ENCODE measurements around the gene SPECC1. TPM values are rescaled to one million over a fixed set of nuclear protein-coding genes. Genes with fewer than 3 reads are reported as not detected.
"Not testable (repeated sequence)": the region's sequence is repeated elsewhere in the genome, so short reads cannot be mapped to it uniquely, and the experiment has no call there.

The SPECC1 gene, protein sequence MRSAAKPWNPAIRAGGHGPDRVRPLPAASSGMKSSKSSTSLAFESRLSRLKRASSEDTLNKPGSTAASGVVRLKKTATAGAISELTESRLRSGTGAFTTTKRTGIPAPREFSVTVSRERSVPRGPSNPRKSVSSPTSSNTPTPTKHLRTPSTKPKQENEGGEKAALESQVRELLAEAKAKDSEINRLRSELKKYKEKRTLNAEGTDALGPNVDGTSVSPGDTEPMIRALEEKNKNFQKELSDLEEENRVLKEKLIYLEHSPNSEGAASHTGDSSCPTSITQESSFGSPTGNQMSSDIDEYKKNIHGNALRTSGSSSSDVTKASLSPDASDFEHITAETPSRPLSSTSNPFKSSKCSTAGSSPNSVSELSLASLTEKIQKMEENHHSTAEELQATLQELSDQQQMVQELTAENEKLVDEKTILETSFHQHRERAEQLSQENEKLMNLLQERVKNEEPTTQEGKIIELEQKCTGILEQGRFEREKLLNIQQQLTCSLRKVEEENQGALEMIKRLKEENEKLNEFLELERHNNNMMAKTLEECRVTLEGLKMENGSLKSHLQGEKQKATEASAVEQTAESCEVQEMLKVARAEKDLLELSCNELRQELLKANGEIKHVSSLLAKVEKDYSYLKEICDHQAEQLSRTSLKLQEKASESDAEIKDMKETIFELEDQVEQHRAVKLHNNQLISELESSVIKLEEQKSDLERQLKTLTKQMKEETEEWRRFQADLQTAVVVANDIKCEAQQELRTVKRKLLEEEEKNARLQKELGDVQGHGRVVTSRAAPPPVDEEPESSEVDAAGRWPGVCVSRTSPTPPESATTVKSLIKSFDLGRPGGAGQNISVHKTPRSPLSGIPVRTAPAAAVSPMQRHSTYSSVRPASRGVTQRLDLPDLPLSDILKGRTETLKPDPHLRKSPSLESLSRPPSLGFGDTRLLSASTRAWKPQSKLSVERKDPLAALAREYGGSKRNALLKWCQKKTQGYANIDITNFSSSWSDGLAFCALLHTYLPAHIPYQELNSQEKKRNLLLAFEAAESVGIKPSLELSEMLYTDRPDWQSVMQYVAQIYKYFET
- total RNA-seq = 83.8 TPM

DNA sequence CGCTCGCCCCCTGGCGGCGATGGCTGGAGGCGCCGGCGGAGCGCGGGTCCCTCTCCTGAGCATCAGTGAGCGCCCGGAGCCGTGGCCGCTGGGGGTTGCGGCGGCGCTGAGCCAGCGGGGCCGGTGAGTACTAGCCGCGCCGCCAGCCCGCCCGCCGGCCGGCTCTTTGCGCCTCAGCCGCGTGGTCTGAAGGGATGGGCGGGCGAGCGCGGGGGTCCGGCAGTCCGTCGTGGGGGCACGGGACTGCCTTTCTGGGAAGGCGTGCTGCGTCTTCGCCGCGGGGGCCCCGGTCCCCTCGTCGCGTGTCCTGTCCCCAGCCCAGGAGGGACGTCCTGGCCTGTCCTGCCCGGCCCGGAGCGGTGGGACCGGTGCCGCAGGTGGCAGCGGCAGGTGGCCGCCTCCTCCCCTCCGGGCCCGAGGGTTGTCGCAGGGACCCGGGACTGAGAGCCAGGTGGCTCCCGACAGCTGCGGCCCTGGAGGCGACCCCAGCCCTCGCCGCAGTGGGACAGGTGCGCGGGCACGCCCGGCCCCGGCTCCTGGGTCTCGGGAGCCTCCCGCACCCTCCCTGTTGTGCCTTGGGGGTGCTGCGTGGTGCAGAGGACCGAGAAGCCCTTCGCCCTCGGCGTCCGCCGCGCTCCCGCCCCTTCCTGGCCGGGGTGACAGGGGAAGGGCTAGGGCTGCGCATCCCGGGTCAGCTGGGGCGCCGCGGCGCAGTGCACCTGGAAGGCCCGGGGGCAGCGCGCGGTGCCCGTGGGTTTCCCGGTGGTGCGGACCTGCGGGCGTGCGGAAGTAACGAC, at the start of gene SPECC1:
SPECC1 (plus strand) TSS at position 58 of the 797 bp plus-strand sequence. CDS start 87,293 bp downstream, outside the sequence.
- peak; percentile 87 for DNase-seq (ENCODE audit: low spot score)

GRCh38 chr17:19962954-19963353, 46.2 kb upstream of the SPECC1 start:
- DNase-seq (ENCODE audit: low spot score) = not testable (repeated sequence)

GRCh38 chr17:19973156-19973555, 36.0 kb upstream of the SPECC1 start:
- no peak for DNase-seq (ENCODE audit: low spot score)

GRCh38 chr17:19975601-19976000, 33.6 kb upstream of the SPECC1 start:
- no peak for DNase-seq (ENCODE audit: low spot score)

GRCh38 chr17:19977293-19978208, 31.6 kb upstream of the SPECC1 start, which contains the start of gene AKAP10:
Gene AKAP10, minus strand, starts transcription at chr17:19977828. Its CDS starts 149 bp downstream, at chr17:19977679.
- DNase-seq (ENCODE audit: low spot score) = peak; percentile 95

GRCh38 chr17:19978209-19978802, 30.9 kb upstream of the SPECC1 start:
- no peak for DNase-seq (ENCODE audit: low spot score)

- no peak for DNase-seq (ENCODE audit: low spot score)
Observed at GRCh38 chr17:19978805-19979211, 30.4 kb upstream of the SPECC1 start.

DNA sequence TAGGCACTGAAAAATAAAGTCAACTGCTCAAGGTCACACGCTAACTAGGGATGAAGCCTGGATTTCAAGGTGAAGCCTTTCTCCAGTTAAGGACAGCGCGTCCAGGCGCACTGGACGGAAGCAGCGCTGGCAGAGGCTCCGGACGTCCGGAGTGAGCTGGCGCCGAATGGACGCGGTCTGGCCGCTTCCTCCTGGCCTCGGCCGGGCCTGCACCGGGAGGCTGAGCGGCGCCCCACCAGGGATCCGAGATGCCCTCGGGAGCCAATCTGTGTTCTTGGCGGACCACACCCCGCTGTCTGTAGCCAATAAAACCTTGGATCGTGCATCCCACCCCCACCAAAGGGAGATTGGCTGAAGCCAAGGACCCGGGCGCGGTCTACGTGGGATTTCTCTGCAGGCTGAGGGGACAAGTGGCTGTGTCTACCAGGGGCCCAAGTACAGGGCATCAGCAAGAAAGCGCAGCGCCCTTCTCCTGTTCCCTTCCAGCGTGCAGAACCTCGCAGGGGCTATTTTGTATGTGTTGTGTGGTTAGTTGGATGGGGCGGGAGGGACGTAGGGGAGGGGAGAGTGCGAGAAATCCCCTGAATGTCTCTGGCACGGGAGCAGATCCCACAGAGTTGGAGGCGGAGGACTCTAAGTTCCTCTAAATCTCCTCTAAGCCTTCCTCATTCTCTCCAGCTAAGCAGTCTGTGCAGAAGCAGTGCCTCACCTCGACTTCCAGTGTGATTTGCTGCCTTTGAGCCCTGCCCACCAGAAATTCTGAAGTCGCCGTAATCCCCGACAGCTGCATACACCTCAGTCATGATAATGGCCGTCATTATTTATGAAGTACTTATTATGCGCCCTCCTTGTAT, 29.0 kb upstream of the SPECC1 start:
- DNase-seq (ENCODE audit: low spot score) = no peak

DNA sequence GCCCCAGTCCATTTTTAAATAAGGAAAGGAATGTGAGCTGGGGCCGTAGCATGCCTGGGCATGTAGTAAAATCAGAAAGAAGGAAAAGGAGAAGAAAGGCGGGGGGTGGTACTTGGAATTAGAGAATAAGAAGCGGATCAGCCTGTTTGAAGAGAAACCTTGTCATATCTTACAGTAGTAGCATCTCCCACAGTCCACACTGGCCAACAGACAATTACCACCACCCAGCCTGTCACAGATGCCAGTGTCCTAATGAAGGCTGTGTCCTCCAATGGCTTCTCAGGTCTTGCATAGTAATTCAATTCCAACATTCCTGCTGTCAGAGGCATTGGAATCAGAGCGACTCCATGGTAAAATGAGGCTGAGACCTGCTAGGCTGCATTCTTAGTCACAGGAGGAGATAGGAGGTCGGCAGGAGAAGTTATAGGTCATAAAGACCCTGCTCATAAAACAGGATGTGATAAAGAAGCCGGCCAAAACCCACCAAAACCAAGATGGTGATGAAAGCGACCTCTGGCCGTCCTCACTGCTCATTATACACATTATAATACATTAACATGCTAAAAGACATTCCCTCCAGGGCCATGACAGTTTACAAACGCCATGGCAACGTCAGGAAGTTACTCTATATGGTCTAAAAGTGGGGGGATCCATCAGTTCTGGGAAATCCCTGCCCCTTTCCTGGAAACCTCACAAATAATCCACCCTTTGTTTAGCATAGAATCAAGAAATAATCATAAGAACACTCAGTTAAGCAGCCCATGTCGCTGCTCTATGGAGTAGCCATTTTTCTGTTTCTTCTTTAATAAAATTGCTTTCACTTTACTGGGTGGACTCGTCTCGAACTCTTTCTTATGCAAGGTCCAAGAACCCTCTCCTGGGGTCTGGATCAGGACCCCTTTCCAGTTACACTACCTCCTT, 22.0 kb upstream of the SPECC1 start:
- no peak for DNase-seq (ENCODE audit: low spot score)

GRCh38 chr17:19987897-19988296, 21.3 kb upstream of the SPECC1 start:
- no peak for DNase-seq (ENCODE audit: low spot score)

- DNase-seq (ENCODE audit: low spot score) = no peak
Observed at GRCh38 chr17:19991252-19991885, 17.8 kb upstream of the SPECC1 start.

GRCh38 chr17:19992803-19993713, 16.1 kb upstream of the SPECC1 start:
- DNase-seq (ENCODE audit: low spot score) = peak; percentile 91

GRCh38 chr17:19996086-19996485, 13.1 kb upstream of the SPECC1 start:
- no peak for DNase-seq (ENCODE audit: low spot score)

- DNase-seq (ENCODE audit: low spot score) = no peak
Observed at GRCh38 chr17:19996502-19996901, 12.7 kb upstream of the SPECC1 start.

- DNase-seq (ENCODE audit: low spot score) = peak; percentile 21
Observed at GRCh38 chr17:20008242-20009051, 712 bp upstream of the SPECC1 start.

DNA sequence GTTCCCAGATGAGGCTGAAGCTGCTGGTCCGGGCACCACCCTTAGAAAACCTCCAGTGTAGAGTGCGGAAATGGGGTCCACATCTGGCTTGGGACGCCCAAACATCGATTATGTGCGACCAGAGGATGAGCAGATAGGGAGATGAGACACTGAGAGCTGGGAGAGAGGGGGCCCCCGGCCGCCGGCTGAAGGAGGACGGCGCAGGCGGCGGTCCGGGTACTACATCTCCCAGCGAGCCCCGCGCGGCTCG, 182 bp upstream of the SPECC1 start:
- no peak for DNase-seq (ENCODE audit: low spot score)

Data from mucosa of gallbladder (tissue), 1 donor.